Panc1 (cell line): ENCODE measurements around the gene SLC7A11. TPM values are rescaled to one million over a fixed set of nuclear protein-coding genes. Genes with fewer than 3 reads are reported as not detected.
A peak's percentile ranks its signal among the peaks of the same experiment; 100 is the strongest.

Experiments used
- ATAC-seq: fragments of 200-7000 bp; cut with Tn5 transposase; 2 replicates; pipeline ENCODE4 v1.9.1; 2020; ENCODE audit warnings: mild to moderate bottlenecking, moderate library complexity
- Bru-seq: library from RNA; stranded (reverse); fragments of 400-500 nt; gene quantifications from one replicate; lab custom pipeline; 2021; lab: Mats Ljungman, UMichigan
- BruChase-seq, 2 experiments: library from RNA; stranded (reverse); fragments of 400-500 nt; gene quantifications; one replicate each; lab custom pipeline; 2021; lab: Mats Ljungman, UMichigan
- BruUV-seq: library from RNA; stranded (reverse); fragments of 400-500 nt; replicated peaks from 2 replicates; lab custom pipeline; 2021; lab: Mats Ljungman, UMichigan
- CTCF ChIA-PET: fragments of 300-600 bp; sonication (Branson Sonifier 250); formaldehyde crosslinking; loops from one replicate; lab custom pipeline; 2022; ENCODE audit warnings: antibody characterized with exemption; lab: Charles Lee
- POLR2A ChIA-PET: fragments of 300-600 bp; sonication (Branson Sonifier 250); formaldehyde crosslinking; loops from one replicate; lab custom pipeline; 2022; ENCODE audit warnings: antibody characterized with exemption; lab: Charles Lee
- DNase-seq: peaks from one replicate; pipeline ENCODE4 v3.0.0-alpha.2; 2010; ENCODE audit warnings: low read depth, low spot score
- H3K27ac ChIP-seq: 2 replicates; pipeline ENCODE4 v1.5.1; 2011; ENCODE audit warnings: mild to moderate bottlenecking, low read length, inconsistent platforms
- H3K27me3 ChIP-seq: fragments of 200-500 bp; sonication (Bioruptor generic); 2 replicates; pipeline ENCODE4 v1.6.0; 2014; ENCODE audit warnings: low read length, inconsistent platforms; ENCODE audit not compliant: control insufficient read depth, insufficient read depth
- H3K36me3 ChIP-seq: fragments of 200-500 bp; sonication (Bioruptor generic); 2 replicates; pipeline ENCODE4 v1.5.1; 2014; ENCODE audit warnings: inconsistent platforms, mild to moderate bottlenecking, low read length, moderate library complexity; ENCODE audit not compliant: control insufficient read depth, insufficient read depth
- H3K4me1 ChIP-seq: 2 replicates; pipeline ENCODE4 v1.5.1; 2011; ENCODE audit warnings: inconsistent platforms, mild to moderate bottlenecking, low read length, moderate library complexity; ENCODE audit not compliant: control insufficient read depth, insufficient read depth
- H3K4me3 ChIP-seq, 2 experiments: 2 replicates each; pipeline ENCODE4 v1.5.1; 2011 to 2012; ENCODE audit warnings: low read depth in 2 of 2, low read length in 2 of 2, mild to moderate bottlenecking in 2 of 2, inconsistent platforms in 1 of 2, moderate library complexity in 1 of 2
- H3K9me3 ChIP-seq: fragments of 200-500 bp; sonication (Bioruptor generic); 2 replicates; pipeline ENCODE4 v1.5.1; 2014; ENCODE audit warnings: low read depth, mild to moderate bottlenecking, inconsistent platforms, low read length, moderate library complexity; ENCODE audit not compliant: control insufficient read depth, insufficient read depth
- POLR2AphosphoS5 ChIP-seq: IDR thresholded peaks from 2 replicates; pipeline ENCODE4 v1.6.1; 2012; ENCODE audit warnings: mild to moderate bottlenecking, low read depth, low read length, moderate library complexity
- REST ChIP-seq, 2 experiments: IDR thresholded peaks; 2 replicates each; pipeline ENCODE4 v1.6.1; 2011 to 2012; ENCODE audit warnings: low read depth in 2 of 2, control low read depth in 1 of 2, low read length in 1 of 2, mild to moderate bottlenecking in 1 of 2, moderate library complexity in 1 of 2; ENCODE audit not compliant: insufficient read depth in 1 of 2
- SIN3A ChIP-seq: IDR thresholded peaks from 2 replicates; pipeline ENCODE4 v1.6.1; 2012; ENCODE audit warnings: low read depth, mild to moderate bottlenecking, low read length, moderate library complexity, borderline replicate concordance; ENCODE audit not compliant: insufficient read depth
- TCF7L2 ChIP-seq: IDR thresholded peaks from 2 replicates; pipeline ENCODE4 v1.6.1; 2011; ENCODE audit warnings: mild to moderate bottlenecking, low read depth, low read length, inconsistent platforms
- in situ Hi-C: cut with HindIII; loops from 2 replicates; pipeline ENCODE4 v1.10.0; 2016; ENCODE audit warnings: low sequenced_read_pairs, low pct_unique_long_range_greater_than_20kb
- intact Hi-C: fragments of 100-400 bp; cut with micrococcal nuclease; formaldehyde crosslinking; loops from one replicate; pipeline ENCODE4 v1.10.0; 2022; ENCODE audit not compliant: unreplicated experiment
- long read RNA-seq: library from polyadenylated mRNA; unstranded; transcript quantifications from one replicate; pipeline ENCODE4 v2.0.0, GENCODE V29; 2021; ENCODE audit not compliant: unreplicated experiment
- polyA plus RNA-seq: library from polyadenylated mRNA; unstranded; fragments of >200 nt; gene quantifications from one replicate; pipeline ENCODE4 v1.2.1, GENCODE V29; 2012; ENCODE audit warnings: missing spikeins; ENCODE audit not compliant: insufficient read length
- total RNA-seq: library from RNA; stranded (reverse); gene quantifications from one replicate; pipeline ENCODE4 v1.2.1, GENCODE V29; 2021; ENCODE audit not compliant: unreplicated experiment
- TF ChIP-seq, protein P1 (sequence below): fragments of 450-650 bp; IDR thresholded peaks from 2 replicates; pipeline ENCODE4 v1.5.1; 2017; ENCODE audit warnings: mild to moderate bottlenecking

Gene SLC7A11
- total RNA-seq (6.4 TPM), Bru-seq, nascent RNA (percentile 72 among the genes with signal in this experiment), BruChase-seq, experiment 1, labeled RNA remaining after a 2-hour chase (percentile 72 among the genes with signal in this experiment), BruChase-seq, experiment 2, labeled RNA remaining after a 6-hour chase (percentile 76 among the genes with signal in this experiment)
- 3.9 TPM for polyA plus RNA-seq
- long read RNA-seq, full-length matches to known transcripts: 3 of 14 reads
- long read RNA-seq, partial matches to known transcripts: 0 of 14 reads
- long read RNA-seq, other reads (novel, unspliced or antisense): 11 of 14 reads

DNA sequence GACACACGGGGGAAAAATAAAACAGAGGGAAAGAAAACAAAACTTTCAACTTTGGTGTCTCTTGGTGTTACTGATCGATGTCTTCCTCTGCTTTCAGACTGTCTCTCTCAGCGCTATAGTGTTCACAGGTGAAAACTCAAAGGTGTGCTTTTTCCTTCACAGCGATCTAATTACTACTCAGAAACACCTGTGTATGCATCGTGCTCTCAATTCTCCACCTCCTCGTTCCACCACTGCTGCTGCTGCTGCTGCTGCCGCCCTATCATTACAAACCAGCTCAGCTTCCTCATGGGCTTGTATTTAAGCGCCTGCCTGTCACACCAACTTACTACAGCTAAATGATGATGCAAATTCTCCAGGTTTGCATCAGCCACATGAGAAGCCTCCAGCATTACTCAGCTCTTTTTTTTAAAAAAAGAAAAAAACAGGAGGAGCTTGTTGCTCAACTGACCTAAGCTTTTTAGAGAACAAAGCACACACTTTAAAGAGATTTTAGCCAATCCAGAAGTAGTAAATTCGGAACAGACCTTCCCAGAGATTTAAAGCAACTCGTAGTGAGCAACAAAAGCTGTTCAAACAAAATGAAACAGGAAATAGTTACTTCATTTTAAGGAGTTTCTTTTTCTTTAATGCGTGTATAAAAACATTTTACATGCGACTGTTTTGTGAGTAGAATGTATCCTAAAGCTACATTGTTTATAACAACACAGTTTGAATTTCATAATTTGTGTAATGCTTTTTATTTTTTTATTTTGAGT, at the start of gene SLC7A11:
TSS of gene SLC7A11 (minus strand) at position 274 of the 758 bp plus-strand sequence. CDS start 280 bp downstream, outside the sequence.
- ChIA-PET POLR2A (no interaction called here), CTCF (no interaction called here)
- in situ Hi-C loops (no loop called here), intact Hi-C loops (no loop called here)
- H3K27ac ChIP-seq: peak within 1 kb of the TSS; percentile 88
- peaks cover 6% of the 10 kb centered on the region; the same call in 1 of the 2 replicates for H3K4me1 ChIP-seq
- peak within 1 kb of the TSS; percentile 63 to 97 for H3K4me3 ChIP-seq
- TF ChIP-seq TCF7L2: no peak
- peak; percentile 36; the same call in 1 of the 2 replicates for TF ChIP-seq POLR2AphosphoS5
- ATAC-seq: peak; percentile 95
- no peaks in the 10 kb centered on the region for H3K27me3 ChIP-seq
- no peaks in the 10 kb centered on the region for H3K36me3 ChIP-seq
- DNase-seq: peak; percentile 85
- no TSS peak for BruUV-seq
- H3K9me3 ChIP-seq: no peaks in the 10 kb centered on the region

- BruUV-seq: no TSS peak
- Histone ChIP-seq H3K27me3 (no peaks in the 10 kb centered on the region), H3K27ac (no peak overlapping the region), H3K4me3 (no peak overlapping the region), H3K4me1 (no peaks in the 10 kb centered on the region), H3K9me3 (no peaks in the 10 kb centered on the region), H3K36me3 (no peaks in the 10 kb centered on the region)
- intact Hi-C loops: no loop called here
- TF ChIP-seq SIN3A (no peak), REST (IDR thresholded peaks at IDR 0.05; ENCODE audit: insufficient read depth in 1 of 2, low read depth in 2 of 2, low read length in 1 of 2) (no peak), TCF7L2 (no peak), POLR2AphosphoS5 (no peak)
- TF ChIP-seq, protein P1, sequence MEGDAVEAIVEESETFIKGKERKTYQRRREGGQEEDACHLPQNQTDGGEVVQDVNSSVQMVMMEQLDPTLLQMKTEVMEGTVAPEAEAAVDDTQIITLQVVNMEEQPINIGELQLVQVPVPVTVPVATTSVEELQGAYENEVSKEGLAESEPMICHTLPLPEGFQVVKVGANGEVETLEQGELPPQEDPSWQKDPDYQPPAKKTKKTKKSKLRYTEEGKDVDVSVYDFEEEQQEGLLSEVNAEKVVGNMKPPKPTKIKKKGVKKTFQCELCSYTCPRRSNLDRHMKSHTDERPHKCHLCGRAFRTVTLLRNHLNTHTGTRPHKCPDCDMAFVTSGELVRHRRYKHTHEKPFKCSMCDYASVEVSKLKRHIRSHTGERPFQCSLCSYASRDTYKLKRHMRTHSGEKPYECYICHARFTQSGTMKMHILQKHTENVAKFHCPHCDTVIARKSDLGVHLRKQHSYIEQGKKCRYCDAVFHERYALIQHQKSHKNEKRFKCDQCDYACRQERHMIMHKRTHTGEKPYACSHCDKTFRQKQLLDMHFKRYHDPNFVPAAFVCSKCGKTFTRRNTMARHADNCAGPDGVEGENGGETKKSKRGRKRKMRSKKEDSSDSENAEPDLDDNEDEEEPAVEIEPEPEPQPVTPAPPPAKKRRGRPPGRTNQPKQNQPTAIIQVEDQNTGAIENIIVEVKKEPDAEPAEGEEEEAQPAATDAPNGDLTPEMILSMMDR: no peak
- in situ Hi-C loops: no loop called here
- POLR2A ChIA-PET: no interaction called here
- CTCF ChIA-PET: no interaction called here
- no peak for ATAC-seq
- no peak for DNase-seq
Observed at GRCh38 chr4:138291431-138291830, 49.3 kb upstream of the SLC7A11 start.
